ENCODE data around the gene BMAL1. TPM values are rescaled to one million over a fixed set of nuclear protein-coding genes. Genes with fewer than 3 reads are reported as not detected.

BMAL1 gene
- total RNA-seq, 2 experiments from 2014 or later = 21.5 to 22.7 TPM

GRCh38 chr11:13366266-13367026 lies 88.9 kb downstream of the BMAL1 start:
- no peaks in the 10 kb centered on the region for H3K9me3 Mint-ChIP-seq
- H3K4me1 Mint-ChIP-seq (ENCODE audit: low read depth) = no peaks in the 10 kb centered on the region
- POLR2A ChIA-PET = no interaction called here
- DNase-seq (no peak), ATAC-seq (no peak)
- no peak overlapping the region for H3K4me3 Mint-ChIP-seq
- H3K36me3 Mint-ChIP-seq (ENCODE audit: low read depth) = peaks cover 13% of the 10 kb centered on the region
- no peaks in the 10 kb centered on the region for H3K27me3 Mint-ChIP-seq
- no peak overlapping the region for H3K27ac Mint-ChIP-seq
- intact Hi-C loops (cut with micrococcal nuclease) = no loop called here
- CTCF ChIA-PET = interaction anchor here (1.1 to 1.9 kb wide), 3 partner anchors 19 to 127 kb away, joined by 3 to 5 read pairs (median 4); no protein-coding TSS in a partner anchor
- TF ChIP-seq, protein P1, sequence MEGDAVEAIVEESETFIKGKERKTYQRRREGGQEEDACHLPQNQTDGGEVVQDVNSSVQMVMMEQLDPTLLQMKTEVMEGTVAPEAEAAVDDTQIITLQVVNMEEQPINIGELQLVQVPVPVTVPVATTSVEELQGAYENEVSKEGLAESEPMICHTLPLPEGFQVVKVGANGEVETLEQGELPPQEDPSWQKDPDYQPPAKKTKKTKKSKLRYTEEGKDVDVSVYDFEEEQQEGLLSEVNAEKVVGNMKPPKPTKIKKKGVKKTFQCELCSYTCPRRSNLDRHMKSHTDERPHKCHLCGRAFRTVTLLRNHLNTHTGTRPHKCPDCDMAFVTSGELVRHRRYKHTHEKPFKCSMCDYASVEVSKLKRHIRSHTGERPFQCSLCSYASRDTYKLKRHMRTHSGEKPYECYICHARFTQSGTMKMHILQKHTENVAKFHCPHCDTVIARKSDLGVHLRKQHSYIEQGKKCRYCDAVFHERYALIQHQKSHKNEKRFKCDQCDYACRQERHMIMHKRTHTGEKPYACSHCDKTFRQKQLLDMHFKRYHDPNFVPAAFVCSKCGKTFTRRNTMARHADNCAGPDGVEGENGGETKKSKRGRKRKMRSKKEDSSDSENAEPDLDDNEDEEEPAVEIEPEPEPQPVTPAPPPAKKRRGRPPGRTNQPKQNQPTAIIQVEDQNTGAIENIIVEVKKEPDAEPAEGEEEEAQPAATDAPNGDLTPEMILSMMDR (IDR thresholded peaks at IDR 0.05) = no peak

DNA sequence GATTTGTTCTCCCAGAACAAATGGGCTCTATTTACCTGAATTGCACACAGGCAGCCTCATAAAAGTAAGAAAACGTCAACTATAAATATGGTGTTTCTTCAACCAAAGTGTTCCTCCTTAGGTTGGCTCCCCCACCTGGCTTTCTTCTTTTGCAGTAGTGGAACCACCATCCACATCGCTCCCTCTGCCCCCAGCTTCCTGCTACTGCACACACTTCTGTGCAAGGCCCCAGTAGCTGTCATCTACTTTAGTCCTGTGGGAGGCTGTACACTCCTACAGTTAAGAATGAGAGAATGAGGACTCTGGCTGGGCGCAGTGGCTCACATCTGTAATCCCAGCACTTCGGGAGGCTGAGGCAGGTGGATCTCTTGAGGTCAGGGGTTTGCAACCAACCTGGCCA lies 89.5 kb downstream of the BMAL1 start:
- POLR2A ChIA-PET = no interaction called here
- CTCF ChIA-PET = interaction anchor here (1.1 to 1.9 kb wide), 3 partner anchors 18 to 128 kb away, joined by 3 to 5 read pairs (median 4); no protein-coding TSS in a partner anchor
- no peak overlapping the region for H3K4me3 Mint-ChIP-seq
- ATAC-seq (no peak), DNase-seq (no peak)
- H3K27me3 Mint-ChIP-seq = no peaks in the 10 kb centered on the region
- peaks cover 12% of the 10 kb centered on the region for H3K36me3 Mint-ChIP-seq (ENCODE audit: low read depth)
- TF ChIP-seq, protein P1 (IDR thresholded peaks at IDR 0.05) = no peak
- intact Hi-C loops (cut with micrococcal nuclease) = no loop called here
- no peak overlapping the region for H3K27ac Mint-ChIP-seq
- H3K9me3 Mint-ChIP-seq = no peaks in the 10 kb centered on the region
- H3K4me1 Mint-ChIP-seq (ENCODE audit: low read depth) = no peaks in the 10 kb centered on the region

GRCh38 chr11:13368041-13368446 lies 90.5 kb downstream of the BMAL1 start:
- ATAC-seq (no peak), DNase-seq (no peak)
- Mint-ChIP-seq H3K4me3 (no peak overlapping the region), H3K36me3 (ENCODE audit: low read depth) (peaks cover 10% of the 10 kb centered on the region), H3K9me3 (no peaks in the 10 kb centered on the region), H3K27ac (no peak overlapping the region), H3K27me3 (no peaks in the 10 kb centered on the region), H3K4me1 (ENCODE audit: low read depth) (no peaks in the 10 kb centered on the region)
- TF ChIP-seq, protein P1 (IDR thresholded peaks at IDR 0.05) = no peak
- ChIA-PET CTCF (interaction anchor here (0.8 kb wide), 1 partner anchor 17 kb away, joined by 3 read pairs; no protein-coding TSS in a partner anchor), POLR2A (no interaction called here)
- intact Hi-C loops (cut with micrococcal nuclease) = no loop called here

- Mint-ChIP-seq H3K27ac (no peak overlapping the region), H3K9me3 (no peaks in the 10 kb centered on the region), H3K36me3 (ENCODE audit: low read depth) (peaks cover 15% of the 10 kb centered on the region), H3K4me3 (no peak overlapping the region), H3K4me1 (ENCODE audit: low read depth) (no peaks in the 10 kb centered on the region), H3K27me3 (no peaks in the 10 kb centered on the region)
- no peak for ATAC-seq
- ChIA-PET POLR2A (interaction anchor here (0.9 kb wide), 1 partner anchor 8 kb away, joined by 4 read pairs; no protein-coding TSS in a partner anchor), CTCF (interaction anchor here (2.9 kb wide), 1 partner anchor 12 kb away, joined by 14 read pairs; no protein-coding TSS in a partner anchor)
- intact Hi-C loops (cut with micrococcal nuclease) = no loop called here
- DNase-seq = no peak
- TF ChIP-seq, protein P1 (IDR thresholded peaks at IDR 0.05) = no peak
Measured at GRCh38 chr11:13373216-13373615, 95.6 kb downstream of the BMAL1 start.

- Mint-ChIP-seq H3K4me3 (no peak overlapping the region), H3K4me1 (ENCODE audit: low read depth) (no peaks in the 10 kb centered on the region), H3K27me3 (no peaks in the 10 kb centered on the region), H3K9me3 (no peaks in the 10 kb centered on the region), H3K27ac (no peak overlapping the region), H3K36me3 (ENCODE audit: low read depth) (peaks cover 17% of the 10 kb centered on the region)
- POLR2A ChIA-PET = interaction anchor here (1.0 kb wide), 1 partner anchor 22 kb away, joined by 3 read pairs; no protein-coding TSS in a partner anchor
- ATAC-seq = no peak
- CTCF ChIA-PET = interaction anchor here (0.9 to 1.5 kb wide), 3 partner anchors 8 to 22 kb away, joined by 3 to 4 read pairs (median 3); no protein-coding TSS in a partner anchor
- no peak for DNase-seq
- intact Hi-C loops (cut with micrococcal nuclease) = no loop called here
- TF ChIP-seq, protein P1 (IDR thresholded peaks at IDR 0.05) = no peak
Measured at GRCh38 chr11:13375798-13376197, 98.2 kb downstream of the BMAL1 start.
